Peyer's patch (tissue), 4 donors: ENCODE data around the gene TLR10.

Experiments
- CTCF ChIP-seq, 6 experiments: fragments of 450-650 bp in 4 of 6; fragments of 200-600 bp in 2 of 6; sonication (generic) in 1 of 6; IDR thresholded peaks; one replicate each; pipeline ENCODE4 v1.5.1; 2017 to 2019; ENCODE audit warnings: antibody characterized with exemption in 6 of 6, mild to moderate bottlenecking in 3 of 6, moderate library complexity in 1 of 6
- POLR2A ChIP-seq, 2 donors: fragments of 450-650 bp; IDR thresholded peaks; one replicate each; pipeline ENCODE4 v1.5.1; 2017; ENCODE audit warnings: antibody characterized with exemption in 2 of 2, mild to moderate bottlenecking in 2 of 2, moderate library complexity in 2 of 2

GRCh38 chr4:38782452-38783108 is at the start of gene TLR10:
- TF ChIP-seq POLR2A (IDR thresholded peaks at IDR 0.05) = no peak
- peak; percentile 64 to 78 (median 70) for TF ChIP-seq CTCF (IDR thresholded peaks at IDR 0.05)
